ENCODE data around the gene DNAH10. TPM values are rescaled to one million over a fixed set of nuclear protein-coding genes. Genes with fewer than 3 reads are reported as not detected.

DNAH10 gene
- total RNA-seq, 1 experiment from 2014 or later, result 0.17 TPM

- no peak for TF ChIP-seq CTCF (conservative IDR thresholded peaks at IDR 0.05)
- Histone ChIP-seq H2BK5ac (ENCODE audit: insufficient read length, low read length) (no peak overlapping the region), H3T11ph (ENCODE audit: low read length) (no peak overlapping the region), H3K79me1 (ENCODE audit: insufficient read depth, low read depth, low read length, poor library complexity, severe bottlenecking) (no peaks in the 10 kb centered on the region), H2AFZ (ENCODE audit: low read length) (no peak overlapping the region), H3K9ac (ENCODE audit: extremely low read depth, insufficient read length, low read length) (no peak overlapping the region), H3K27ac (ENCODE audit: insufficient read length, low read depth, low read length) (no peak overlapping the region), H3K9me3 (ENCODE audit: control insufficient read depth, low read depth, low read length) (no peaks in the 10 kb centered on the region), H3K14ac (ENCODE audit: insufficient read depth, low read length) (no peak overlapping the region), H4K91ac (ENCODE audit: insufficient read length, low read depth, low read length) (no peak overlapping the region), H3K79me2 (ENCODE audit: insufficient read depth, low read length) (no peaks in the 10 kb centered on the region), H2BK15ac (ENCODE audit: low read depth, low read length) (no peak overlapping the region), H4K8ac (replicated peaks; ENCODE audit: insufficient read length, low read depth, low read length) (no peak overlapping the region), H3K23me2 (ENCODE audit: insufficient read length, low read depth, low read length, poor library complexity, severe bottlenecking) (no peaks in the 10 kb centered on the region), H4K20me1 (ENCODE audit: control insufficient read depth, insufficient read depth, insufficient read length) (no peaks in the 10 kb centered on the region), H3K56ac (ENCODE audit: insufficient read length, low read depth, low read length) (no peak overlapping the region), H2AK5ac (ENCODE audit: insufficient read length, low read length) (no peak overlapping the region), H4K5ac (ENCODE audit: insufficient read length, low read depth, low read length) (no peak overlapping the region), H3K4ac (ENCODE audit: low read depth, low read length) (no peak overlapping the region), H2BK20ac (ENCODE audit: low read depth, low read length, poor library complexity, severe bottlenecking) (no peak overlapping the region), H3K23ac (ENCODE audit: insufficient read length, low read depth, low read length) (no peak overlapping the region), H3K27me3 (ENCODE audit: insufficient read depth, low read length) (peaks cover 42% of the 10 kb centered on the region), H2BK12ac (ENCODE audit: insufficient read length, low read depth, low read length) (no peak overlapping the region), H3K4me2 (ENCODE audit: insufficient read depth, insufficient read length, low read length) (no peak overlapping the region), H3K4me1 (ENCODE audit: insufficient read depth, low read length) (no peaks in the 10 kb centered on the region), H2BK120ac (ENCODE audit: low read depth, low read length, poor library complexity, severe bottlenecking) (no peak overlapping the region), H3K18ac (ENCODE audit: insufficient read length, low read depth, low read length) (no peak overlapping the region)
- Mint-ChIP-seq H3K27ac (no peak overlapping the region), H3K9me3 (no peaks in the 10 kb centered on the region), H3K36me3 (ENCODE audit: insufficient read depth in 1 of 3, low read depth in 3 of 3) (no peaks in the 10 kb centered on the region), H3K4me3 (no peak overlapping the region), H3K27me3 (ENCODE audit: low read depth) (peaks cover 100% of the 10 kb centered on the region), H3K4me1 (no peaks in the 10 kb centered on the region)
- no CpG with 5 or more reads among the region's 4 CpGs for WGBS (ENCODE audit: extremely low coverage, insufficient read length, low lambda C conversion rate)
- DNase-seq, result no peak
These were observed 198.8 kb downstream of the DNAH10 start for GRCh38 chr12:123960856-123961255.

Data from H9 (cell line).